Measurements from ENCODE around the gene GPR32. TPM values are rescaled to one million over a fixed set of nuclear protein-coding genes. Genes with fewer than 3 reads are reported as not detected.
"Not testable (repeated sequence)": the region's sequence is repeated elsewhere in the genome, so short reads cannot be mapped to it uniquely, and the experiment has no call there.

Gene GPR32
- total and polyA plus RNA-seq, 10 donors: not detected

- H3K36me3 ChIP-seq, H3K4me1 ChIP-seq, DNase-seq, H3K4me3 ChIP-seq, H3K27ac ChIP-seq, H3K9me3 ChIP-seq: not testable (repeated sequence)
- peaks cover 3 to 47% (median 23%) of the 10 kb centered on the region in 7 donors for H3K27me3 ChIP-seq (replicated peaks in 1 of 7)
- intact Hi-C loops (cut with DNase I; ENCODE audit: low total_unique reads): loop anchor here (5.0 kb wide), 1 partner anchor 426 kb away; no protein-coding TSS in a partner anchor
- TF ChIP-seq CTCF (IDR thresholded peaks at IDR 0.05 in 8 of 11, conservative IDR thresholded peaks at IDR 0.05 in 3 of 11): peak in 3 of 11 experiments; percentile 28 to 46 (median 33)
- WGBS, 5 donors: 28 to 39% (median 35%) methylated on average over 8 of the region's 8 CpGs
These were observed 13.5 kb downstream of the GPR32 start for GRCh38 chr19:50783848-50784152.

- intact Hi-C loops (cut with DNase I; ENCODE audit: low total_unique reads): loop anchor here (5.0 kb wide), 1 partner anchor 427 kb away; no protein-coding TSS in a partner anchor
- Histone ChIP-seq H3K36me3 (no peaks in the 10 kb centered on the region), H3K27ac (no peak overlapping the region), H3K4me1 (peaks cover 2 to 8% (median 5%) of the 10 kb centered on the region in 6 donors), H3K9me3 (no peaks in the 10 kb centered on the region), H3K27me3 (replicated peaks in 1 of 7) (peaks cover 3 to 38% (median 13%) of the 10 kb centered on the region in 7 donors), H3K4me3 (no peak overlapping the region)
- no peak for DNase-seq
- 92 to 96% (median 93%) methylated on average over 3 of the region's 3 CpGs for WGBS, 5 donors
- no peak for TF ChIP-seq POLR2AphosphoS5 (IDR thresholded peaks at IDR 0.05)
These were observed 14.4 kb downstream of the GPR32 start for GRCh38 chr19:50784710-50785109.

GRCh38 chr19:50785329-50785728 lies 15.1 kb downstream of the GPR32 start:
- no peaks in the 10 kb centered on the region for H3K9me3 ChIP-seq
- no peak overlapping the region for H3K4me3 ChIP-seq
- H3K36me3 ChIP-seq: no peaks in the 10 kb centered on the region
- peaks cover 2 to 8% (median 5%) of the 10 kb centered on the region in 6 donors for H3K4me1 ChIP-seq
- peaks cover 0 to 31% (median 7%) of the 10 kb centered on the region in 7 donors for H3K27me3 ChIP-seq (replicated peaks in 1 of 7)
- DNase-seq: no peak
- no peak overlapping the region for H3K27ac ChIP-seq
- WGBS, 5 donors: 80 to 92% (median 89%) methylated on average over 12 of the region's 12 CpGs
- no peak for TF ChIP-seq POLR2A (IDR thresholded peaks at IDR 0.05)
- no peak for TF ChIP-seq POLR2AphosphoS5 (IDR thresholded peaks at IDR 0.05)
- TF ChIP-seq CTCF (IDR thresholded peaks at IDR 0.05 in 8 of 11, conservative IDR thresholded peaks at IDR 0.05 in 3 of 11): no peak
- intact Hi-C loops (cut with DNase I; ENCODE audit: low total_unique reads): no loop called here

GRCh38 chr19:50790396-50790795 lies 20.1 kb downstream of the GPR32 start, which contains the start of gene ACP4:
ACP4 (plus strand) TSS chr19:50790415; CDS start chr19:50790415, 0 bp downstream.
- Histone ChIP-seq H3K36me3 (peaks cover 0 to 5% (median 0%) of the 10 kb centered on the region in 6 donors), H3K27ac (no peak within 1 kb of the TSS), H3K27me3 (replicated peaks in 1 of 7) (peaks cover 0 to 5% (median 0%) of the 10 kb centered on the region in 7 donors), H3K4me1 (peaks cover 0 to 10% (median 0%) of the 10 kb centered on the region in 6 donors), H3K9me3 (no peaks in the 10 kb centered on the region), H3K4me3 (no peak within 1 kb of the TSS)
- 76 to 100% (median 88%) methylated on average over 9 to 15 of the region's 15 CpGs for WGBS, 5 donors
- no peak for TF ChIP-seq CTCF (IDR thresholded peaks at IDR 0.05 in 8 of 11, conservative IDR thresholded peaks at IDR 0.05 in 3 of 11)
- no peak for TF ChIP-seq POLR2AphosphoS5 (IDR thresholded peaks at IDR 0.05)
- no peak for TF ChIP-seq POLR2A (IDR thresholded peaks at IDR 0.05)
- intact Hi-C loops (cut with DNase I; ENCODE audit: low total_unique reads): no loop called here
- no peak for DNase-seq

Measured in spleen (tissue), 11 donors.